Spleen (tissue), 11 donors: Measurements from ENCODE around the gene GJB6. TPM values are rescaled to one million over a fixed set of nuclear protein-coding genes. Genes with fewer than 3 reads are reported as not detected.

Experiments
- DNase-seq: peaks from one replicate; pipeline ENCODE4 v3.0.0-alpha.2; 2020
- H3K27ac ChIP-seq, 8 donors: fragments of 200-600 bp; sonication (generic) in 7 of 8; 1 replicate in 4 of 8; 2 replicates in 4 of 8; pipeline versions ENCODE4 v1.5.0 to v1.8.0; 2016 to 2021; ENCODE audit warnings: inconsistent platforms in 4 of 8, mild to moderate bottlenecking in 4 of 8, moderate library complexity in 1 of 8
- H3K27me3 ChIP-seq, 7 donors: fragments of 200-600 bp; sonication (generic) in 6 of 7; replicated peaks in 1 of 7; 1 replicate in 4 of 7; 2 replicates in 3 of 7; pipeline versions ENCODE4 v1.5.0 to v1.8.0; 2016 to 2021; ENCODE audit warnings: inconsistent platforms in 3 of 7, mild to moderate bottlenecking in 1 of 7
- H3K36me3 ChIP-seq, 6 donors: fragments of 200-600 bp; sonication (generic) in 5 of 6; 1 replicate in 4 of 6; 2 replicates in 2 of 6; pipeline versions ENCODE4 v1.5.0 to v1.8.0; 2016 to 2021; ENCODE audit warnings: inconsistent platforms in 2 of 6
- H3K4me1 ChIP-seq, 6 donors: fragments of 200-600 bp; sonication (generic) in 5 of 6; 1 replicate in 3 of 6; 2 replicates in 3 of 6; pipeline versions ENCODE4 v1.5.0 to v1.8.0; 2016 to 2021; ENCODE audit warnings: inconsistent platforms in 3 of 6
- H3K4me3 ChIP-seq, 8 donors: fragments of 200-600 bp; sonication (generic) in 7 of 8; 1 replicate in 4 of 8; 2 replicates in 4 of 8; pipeline versions ENCODE4 v1.5.0 to v1.8.0; 2016 to 2021; ENCODE audit warnings: inconsistent platforms in 4 of 8, mild to moderate bottlenecking in 4 of 8, moderate library complexity in 2 of 8
- H3K9me3 ChIP-seq, 8 donors: fragments of 200-600 bp; sonication (generic) in 7 of 8; 1 replicate in 4 of 8; 2 replicates in 4 of 8; pipeline versions ENCODE4 v1.5.0 to v1.8.0; 2016 to 2021; ENCODE audit warnings: inconsistent platforms in 4 of 8
- CTCF ChIP-seq, 11 experiments: fragments of 200-600 bp in 7 of 11; fragments of 450-650 bp in 4 of 11; sonication (generic) in 4 of 11; IDR thresholded peaks in 8 of 11; conservative IDR thresholded peaks in 3 of 11; 1 replicate in 7 of 11; 2 replicates in 4 of 11; pipeline versions ENCODE4 v1.4.0 to v1.8.0; 2016 to 2021; ENCODE audit warnings: antibody characterized with exemption in 11 of 11, inconsistent platforms in 4 of 11, mild to moderate bottlenecking in 1 of 11
- POLR2A ChIP-seq, 3 donors: fragments of 450-650 bp; IDR thresholded peaks; one replicate each; pipeline ENCODE4 v1.5.1; 2017; ENCODE audit warnings: antibody characterized with exemption in 3 of 3, mild to moderate bottlenecking in 1 of 3
- POLR2AphosphoS5 ChIP-seq, 3 donors: sonication (generic); formaldehyde crosslinking; IDR thresholded peaks; one replicate each; pipeline ENCODE4 v1.5.1; 2017; ENCODE audit warnings: antibody characterized with exemption in 3 of 3
- WGBS, 5 donors: extraction: QIAGEN DNeasy Blood & Tissue Kit in 3 of 5; methylation state at CpG; one replicate each; pipeline versions ENCODE4 v1.1.5 to v1.1.7; 2013 to 2018; 5-methylcytosine and 5-hydroxymethylcytosine counted together
- intact Hi-C: fragments of 100-400 bp; cut with DNase I; formaldehyde crosslinking; loops from one replicate; pipeline ENCODE4 v1.15.0; 2023; ENCODE audit warnings: low total_unique reads
- polyA plus RNA-seq, 3 donors: library from polyadenylated mRNA; stranded (reverse); fragments of 200-250 nt; gene quantifications; one replicate each; pipeline ENCODE4 v1.2.1, GENCODE V29; 2013
- total RNA-seq, 7 donors: library from RNA; depleted of rRNA in 3 of 7; stranded (reverse); fragments of >200 nt in 3 of 7; fragmentation: NEBNext Ultra II Directional in 4 of 7; extraction: Animal tissue kit (Norgen Biotek cat#: 25700) in 4 of 7; gene quantifications; one replicate each; pipeline versions ENCODE4 v1.1.0 to v1.2.1, GENCODE V29; 2016 to 2021
- donor health status: healthy with polysubstance abuse.
- donor health status: DM: no; HTN: no; CAD: no; lungs with moderate emphysema.
- donor health status: DM: no; HTN: no; CAD: no.
- donor health status: Bipolar disorder and iron deficiency.
- donor health status: healthy.
- donor health status: DM: no; HTN: no; CAD: no.
- donor health status: DM: yes; HTN: yes; CAD: no.

The GJB6 gene
- total and polyA plus RNA-seq, 10 donors: 0.17 to 2.5 (median 0.30) TPM; not detected in 3

- 75 to 79% (median 77%) methylated on average over 4 of the region's 4 CpGs for WGBS, 5 donors
- no peak overlapping the region for H3K27ac ChIP-seq
- H3K36me3 ChIP-seq: no peaks in the 10 kb centered on the region
- H3K27me3 ChIP-seq: peaks cover 0 to 8% (median 0%) of the 10 kb centered on the region in 7 donors
- intact Hi-C loops: no loop called here
- H3K4me1 ChIP-seq: no peaks in the 10 kb centered on the region
- no peak for TF ChIP-seq POLR2A (IDR thresholded peaks at IDR 0.05)
- TF ChIP-seq POLR2AphosphoS5 (IDR thresholded peaks at IDR 0.05): no peak
- no peak for TF ChIP-seq CTCF (IDR thresholded peaks at IDR 0.05 in 8 of 11, conservative IDR thresholded peaks at IDR 0.05 in 3 of 11)
- no peak overlapping the region for H3K4me3 ChIP-seq
- DNase-seq: no peak
- no peaks in the 10 kb centered on the region for H3K9me3 ChIP-seq
Measured at GRCh38 chr13:20254076-20254475, 22.0 kb upstream of the GJB6 start.

GRCh38 chr13:20249913-20250312 is 17.8 kb upstream of the GJB6 start:
- no peaks in the 10 kb centered on the region for H3K4me1 ChIP-seq
- TF ChIP-seq POLR2A (IDR thresholded peaks at IDR 0.05) (no peak), CTCF (IDR thresholded peaks at IDR 0.05 in 8 of 11, conservative IDR thresholded peaks at IDR 0.05 in 3 of 11) (no peak), POLR2AphosphoS5 (IDR thresholded peaks at IDR 0.05) (no peak)

GRCh38 chr13:20247963-20248362 is 15.8 kb upstream of the GJB6 start:
- Histone ChIP-seq H3K4me1 (no peaks in the 10 kb centered on the region), H3K27ac (no peak overlapping the region), H3K36me3 (no peaks in the 10 kb centered on the region), H3K9me3 (no peaks in the 10 kb centered on the region), H3K27me3 (peaks cover 0 to 26% (median 0%) of the 10 kb centered on the region in 7 donors), H3K4me3 (no peak overlapping the region)
- intact Hi-C loops: no loop called here
- DNase-seq: no peak
- WGBS, 5 donors: 81 to 89% (median 87%) methylated on average over 6 to 10 of the region's 10 CpGs
- no peak for TF ChIP-seq CTCF (IDR thresholded peaks at IDR 0.05 in 8 of 11, conservative IDR thresholded peaks at IDR 0.05 in 3 of 11)
- TF ChIP-seq POLR2AphosphoS5 (IDR thresholded peaks at IDR 0.05): no peak
- TF ChIP-seq POLR2A (IDR thresholded peaks at IDR 0.05): no peak

More at GRCh38 chr13:20249913-20250312, 17.8 kb upstream of the GJB6 start:
- no peak overlapping the region for H3K4me3 ChIP-seq
- H3K9me3 ChIP-seq: no peaks in the 10 kb centered on the region
- H3K27me3 ChIP-seq: peaks cover 0 to 19% (median 0%) of the 10 kb centered on the region in 7 donors
- no peak for DNase-seq
- intact Hi-C loops: no loop called here
- no peaks in the 10 kb centered on the region for H3K36me3 ChIP-seq
- 86 to 92% (median 91%) methylated on average over 5 of the region's 5 CpGs for WGBS, 5 donors
- H3K27ac ChIP-seq: no peak overlapping the region

- TF ChIP-seq POLR2AphosphoS5 (IDR thresholded peaks at IDR 0.05): no peak
- TF ChIP-seq CTCF (IDR thresholded peaks at IDR 0.05 in 8 of 11, conservative IDR thresholded peaks at IDR 0.05 in 3 of 11): no peak
- no peak for TF ChIP-seq POLR2A (IDR thresholded peaks at IDR 0.05)
- no peaks in the 10 kb centered on the region for H3K9me3 ChIP-seq
- 60 to 77% (median 75%) methylated on average over 14 of the region's 14 CpGs for WGBS, 5 donors
Measured at GRCh38 chr13:20247403-20247802, 15.3 kb upstream of the GJB6 start.

More at GRCh38 chr13:20247403-20247802, 15.3 kb upstream of the GJB6 start:
- intact Hi-C loops: no loop called here
- no peak for DNase-seq
- Histone ChIP-seq H3K27me3 (peaks cover 0 to 22% (median 0%) of the 10 kb centered on the region in 7 donors), H3K4me1 (no peaks in the 10 kb centered on the region), H3K27ac (no peak overlapping the region), H3K36me3 (no peaks in the 10 kb centered on the region), H3K4me3 (no peak overlapping the region)
